LoVo (cell line): ENCODE results near the gene CAMSAP2.
"Not testable (repeated sequence)": the region's sequence is repeated elsewhere in the genome, so short reads cannot be mapped to it uniquely, and the experiment has no call there.

Experiments used
- DNase-seq: peaks from one replicate; pipeline ENCODE4 v3.0.0-alpha.2; 2016; ENCODE audit warnings: low spot score

CAMSAP2 gene

DNA sequence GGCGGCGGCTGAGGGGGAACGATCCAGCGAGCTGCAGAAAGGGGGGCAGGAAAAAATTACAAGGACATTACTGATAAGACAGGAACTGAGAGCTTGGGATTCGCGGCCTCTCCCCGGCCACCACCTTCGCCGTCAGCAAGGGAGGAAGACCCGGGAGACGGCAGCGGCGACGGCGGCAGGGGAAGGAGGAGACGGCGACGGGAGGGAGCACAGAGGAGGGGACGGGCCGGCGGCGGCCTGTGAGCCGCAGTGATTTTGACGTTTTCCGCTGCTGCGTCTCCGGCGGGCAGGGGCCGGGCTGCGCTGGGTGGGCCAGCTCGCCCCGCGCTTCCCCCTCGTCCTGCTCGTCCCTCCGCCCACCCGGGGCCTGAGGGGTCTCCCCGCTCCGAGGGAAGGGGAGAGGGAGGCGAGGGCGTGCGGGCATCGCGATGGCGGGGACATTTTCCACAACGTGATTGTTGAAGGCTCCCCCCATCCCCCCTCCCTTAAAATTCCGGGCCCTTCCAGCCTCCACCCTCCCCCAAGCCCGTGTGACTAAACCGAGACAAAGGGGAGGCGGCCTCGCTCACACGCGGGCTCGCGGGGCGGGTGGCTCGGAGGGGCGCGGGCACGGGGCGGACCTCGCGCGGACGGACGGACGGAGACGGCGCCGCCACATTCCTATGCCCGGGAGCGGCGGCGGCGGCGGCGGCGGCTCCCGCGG, 407 bp downstream of the CAMSAP2 start:
- peak; percentile 65 for DNase-seq

GRCh38 chr1:200739702-200740570, 1.2 kb downstream of the CAMSAP2 start:
- DNase-seq: peak; percentile 20

DNA sequence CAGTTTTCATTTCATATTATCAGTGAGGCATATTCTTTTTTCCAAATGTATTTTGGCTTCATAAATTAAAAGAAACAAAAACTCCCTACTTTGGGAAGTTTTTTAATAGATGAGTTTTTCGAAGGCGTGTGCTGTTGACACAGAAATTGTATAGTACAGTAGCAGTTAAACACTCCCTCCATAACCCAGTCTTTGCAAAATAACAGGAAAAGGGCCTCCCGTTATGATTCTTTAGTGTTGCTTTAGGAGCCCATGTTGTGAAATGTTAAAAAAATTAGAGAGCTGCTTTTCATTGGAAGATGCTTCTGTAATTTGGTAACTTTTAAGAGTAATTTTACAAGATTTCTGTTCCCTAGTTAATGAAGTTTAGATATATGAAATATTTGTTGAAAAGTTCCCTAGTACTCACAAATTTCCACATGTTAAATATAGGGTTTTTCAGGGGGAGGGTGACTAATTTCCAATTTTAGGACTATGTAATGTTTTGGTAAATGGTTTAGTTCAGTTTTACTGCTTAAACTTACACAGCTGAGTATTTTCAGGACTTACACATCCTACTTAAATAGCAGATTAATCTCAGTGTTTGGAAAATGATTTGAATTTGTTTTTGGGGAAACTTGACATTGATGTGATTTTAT, 2.0 kb downstream of the CAMSAP2 start:
- no peak for DNase-seq

DNA sequence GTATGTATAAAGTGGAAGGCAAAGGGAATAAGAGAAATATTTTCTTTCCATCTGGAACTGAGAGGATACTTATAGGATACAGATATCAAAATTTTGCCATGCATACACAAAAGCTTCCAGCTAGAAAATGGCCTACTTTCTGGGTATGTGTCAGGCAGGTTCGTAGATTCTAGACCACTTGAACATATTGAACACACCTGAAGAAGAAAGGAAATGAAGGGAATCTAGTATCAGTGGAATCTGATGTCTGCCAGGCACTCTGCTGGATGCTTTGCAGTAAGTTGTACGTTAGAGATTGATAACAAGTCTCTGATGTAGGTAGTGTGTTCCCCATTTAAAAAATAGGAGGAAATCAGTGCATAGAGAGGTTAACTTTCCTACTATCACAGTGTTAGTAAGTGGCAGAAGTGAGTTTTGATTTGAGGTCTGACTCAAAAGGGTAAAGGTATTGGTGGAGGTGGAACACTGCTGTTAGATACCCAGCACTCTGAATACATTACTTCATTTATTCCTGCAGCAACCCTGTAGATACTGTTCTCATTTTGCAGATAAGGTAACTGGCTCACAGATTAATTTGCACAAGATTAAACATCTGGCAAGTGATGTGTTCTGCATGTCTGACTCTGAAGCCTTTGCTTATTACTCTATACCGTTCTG, 3.0 kb downstream of the CAMSAP2 start:
- DNase-seq: no peak

DNA sequence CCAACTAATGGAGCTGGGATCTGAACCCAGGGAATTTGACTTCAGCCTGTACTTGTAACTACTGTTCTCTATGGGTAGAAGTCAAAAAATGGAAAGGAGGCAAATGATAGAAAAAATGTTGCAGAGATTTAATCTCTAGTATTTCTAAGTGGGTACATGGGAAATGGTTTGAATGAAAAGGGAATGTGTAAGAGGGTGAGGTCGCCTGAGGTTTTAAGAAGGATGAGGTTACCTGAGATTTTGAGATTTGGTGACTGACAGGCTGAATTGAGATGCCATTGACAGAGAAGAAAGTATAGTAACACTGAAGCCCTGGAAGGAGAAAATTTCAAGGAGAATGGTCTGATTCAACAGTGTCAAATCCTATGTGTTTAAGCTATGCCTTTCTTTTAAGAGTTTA, 5.5 kb downstream of the CAMSAP2 start:
- no peak for DNase-seq

GRCh38 chr1:200749090-200749489, 10.4 kb downstream of the CAMSAP2 start:
- no peak for DNase-seq

DNA sequence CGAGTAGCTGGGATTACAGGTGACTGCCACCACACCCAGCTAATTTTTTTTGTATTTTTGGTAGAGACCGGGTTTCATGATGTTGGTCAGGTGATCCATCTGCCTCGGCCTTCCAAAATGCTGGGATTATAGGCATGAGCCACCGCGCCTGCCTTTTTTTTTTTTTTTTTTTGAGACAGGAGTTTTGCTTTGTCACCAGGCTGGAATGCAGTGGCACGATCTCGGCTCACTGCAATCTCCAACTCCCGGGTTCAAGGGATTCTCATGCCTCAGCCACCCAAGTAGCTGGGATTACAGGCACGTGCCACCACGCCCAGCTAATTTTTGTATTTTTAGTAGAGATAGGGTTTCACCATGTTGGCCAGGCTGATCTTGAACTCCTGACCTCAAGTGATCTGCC, 12.1 kb downstream of the CAMSAP2 start:
- not testable (repeated sequence) for DNase-seq

DNA sequence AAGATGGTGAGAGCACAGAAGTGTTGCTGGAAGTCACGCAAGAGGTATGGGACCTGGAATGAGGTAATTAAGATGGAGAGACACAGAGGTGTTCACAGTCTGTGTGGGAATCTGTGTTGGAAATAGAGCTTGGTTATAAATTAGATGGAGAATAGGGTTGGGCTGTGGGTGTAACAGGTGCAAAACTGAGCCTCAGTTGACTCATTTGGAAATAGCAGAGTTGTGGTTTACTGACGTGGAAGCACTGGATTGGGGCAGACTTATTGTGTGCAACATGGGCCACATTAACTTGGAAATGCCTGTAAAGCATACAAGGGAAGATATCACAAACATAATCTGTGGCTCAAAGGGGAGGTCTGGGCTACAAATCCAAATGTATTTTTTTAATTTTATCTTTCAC, 13.0 kb downstream of the CAMSAP2 start:
- DNase-seq: no peak

DNA sequence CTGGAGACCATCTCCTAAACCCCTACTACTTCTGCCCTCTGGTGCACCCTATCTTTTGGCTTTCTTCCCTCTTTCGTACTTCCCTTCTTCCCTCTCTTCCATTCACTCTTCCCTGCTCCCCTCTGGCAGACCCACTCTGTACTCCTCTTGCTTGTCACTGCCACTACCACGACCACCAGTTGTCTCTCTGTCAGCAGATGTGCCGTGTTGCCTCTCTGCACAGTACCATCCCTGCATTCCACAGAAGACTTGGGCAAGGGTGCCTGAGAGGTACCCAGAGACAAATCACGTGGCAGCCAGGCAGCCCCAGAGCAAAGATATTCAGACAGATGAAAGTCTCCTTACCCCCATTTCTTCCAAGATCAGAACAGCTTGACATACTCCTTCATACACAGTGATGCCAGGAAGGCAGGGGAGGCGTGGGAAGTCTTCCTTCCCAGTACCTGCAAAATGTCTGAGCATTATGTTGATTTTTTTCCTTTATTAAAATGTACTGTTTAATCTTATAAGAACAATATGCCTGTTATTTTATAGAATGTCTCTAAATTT, 15.0 kb downstream of the CAMSAP2 start:
- DNase-seq: no peak

GRCh38 chr1:200755456-200755855, 16.8 kb downstream of the CAMSAP2 start:
- DNase-seq: no peak

DNA sequence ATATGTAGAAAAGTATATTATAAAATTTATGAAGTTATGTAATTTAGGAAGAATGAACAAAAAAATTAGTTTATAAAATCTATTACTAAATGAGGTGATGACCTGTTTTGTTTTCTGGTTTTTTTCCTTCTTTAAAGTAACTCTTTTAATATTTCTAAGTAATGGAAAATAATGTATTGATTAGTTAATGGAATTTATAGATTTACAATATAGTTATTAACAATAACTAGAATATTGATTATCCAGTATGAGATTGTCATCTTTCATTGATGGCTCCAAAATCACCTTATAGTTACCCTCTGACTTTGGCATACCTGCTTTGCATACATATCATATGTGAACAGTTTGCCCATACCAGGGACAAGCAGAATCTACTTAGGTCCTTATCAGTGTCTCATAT, 23.4 kb downstream of the CAMSAP2 start:
- no peak for DNase-seq

DNA sequence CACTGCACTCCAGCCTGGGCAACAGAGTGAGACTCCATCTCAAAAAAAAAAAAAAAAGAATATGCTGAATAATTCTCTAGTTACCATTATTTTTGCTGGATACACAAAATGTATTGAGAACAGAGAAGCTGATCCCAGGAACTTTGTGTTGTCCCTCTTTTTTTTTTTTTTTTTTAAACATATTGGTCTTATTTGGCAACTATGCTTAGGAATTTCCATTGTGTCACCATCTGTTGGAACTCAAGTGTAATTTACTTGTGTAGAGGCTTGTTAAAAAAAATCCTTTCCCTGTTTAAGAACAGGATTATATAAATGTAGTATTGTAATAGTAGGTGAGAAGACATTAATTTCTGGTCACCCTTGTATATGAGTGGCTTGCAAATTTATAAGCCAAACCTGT, 28.6 kb downstream of the CAMSAP2 start:
- no peak for DNase-seq

- DNase-seq: peak; percentile 65
Observed at GRCh38 chr1:200771625-200772555, 33.2 kb downstream of the CAMSAP2 start.

- no peak for DNase-seq
Observed at GRCh38 chr1:200774311-200774710, 35.6 kb downstream of the CAMSAP2 start.

DNA sequence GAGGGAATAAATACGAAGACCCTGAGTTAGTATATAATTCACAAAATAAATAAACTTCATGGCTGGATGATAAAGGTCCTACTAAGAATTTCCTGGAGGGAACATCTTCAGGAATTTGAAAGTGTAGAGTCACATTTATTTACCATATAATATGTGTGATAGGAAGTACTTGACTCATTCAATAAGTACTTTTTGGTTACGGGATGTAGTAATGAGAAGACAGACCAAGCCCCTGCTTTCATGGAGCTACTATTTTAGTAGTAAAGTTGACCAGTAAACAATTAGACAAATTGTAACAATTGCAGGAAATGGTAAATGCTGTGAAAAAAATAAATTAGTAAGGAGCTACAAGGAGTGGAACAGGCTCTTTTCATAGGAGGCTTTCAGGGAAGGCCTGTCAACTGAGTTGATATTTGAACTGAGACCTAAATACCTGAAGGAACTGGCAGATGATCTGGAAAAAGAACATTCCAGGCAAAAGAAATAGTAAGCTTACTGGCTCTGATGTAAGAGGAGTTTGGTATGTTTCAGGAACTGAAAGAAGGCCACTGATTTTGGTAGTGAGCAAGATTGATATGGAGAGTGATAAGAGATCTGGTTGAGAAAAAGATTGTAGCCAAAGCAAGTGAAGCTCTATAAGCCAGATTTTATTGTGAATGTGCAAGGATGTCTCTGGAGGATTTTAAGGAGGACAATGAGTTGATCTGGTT, 36.2 kb downstream of the CAMSAP2 start:
- no peak for DNase-seq

DNA sequence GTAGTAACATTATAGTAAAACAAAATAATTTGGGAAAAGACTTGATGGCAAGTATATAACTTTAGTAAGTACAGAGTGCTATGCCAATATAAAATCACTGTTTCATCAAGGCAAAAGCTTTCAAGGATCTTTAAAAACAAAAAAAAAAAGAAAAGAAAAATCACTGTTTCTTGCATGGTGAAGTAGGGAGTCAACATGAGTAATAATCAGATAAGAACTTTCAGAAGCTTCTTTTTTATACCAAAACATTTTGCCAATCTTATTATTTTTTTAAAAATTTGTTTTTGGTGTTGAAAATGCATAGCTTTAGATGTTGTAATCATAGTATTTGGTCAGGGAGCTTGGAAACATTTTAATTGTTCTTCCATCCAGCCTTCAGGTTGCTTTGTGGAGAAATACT, 37.2 kb downstream of the CAMSAP2 start:
- no peak for DNase-seq

DNA sequence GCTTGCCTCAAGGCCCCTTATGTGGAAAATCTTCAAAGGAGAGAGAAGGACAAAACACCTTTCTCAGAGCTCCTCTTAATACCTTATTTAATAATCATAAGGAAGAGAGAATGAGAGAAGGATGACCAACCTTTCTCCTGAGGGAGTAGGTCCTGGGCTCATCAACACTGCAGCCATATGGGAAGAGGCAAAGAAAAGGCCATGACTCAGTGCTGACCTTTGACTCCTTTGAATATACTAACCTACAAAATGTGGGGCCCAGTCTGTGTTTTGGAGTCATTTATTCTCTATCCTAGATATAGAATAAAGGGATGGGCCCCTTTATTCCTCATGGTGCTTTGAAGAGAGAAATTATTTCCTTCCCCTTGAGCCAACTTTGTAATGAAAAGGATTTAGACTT, 38.3 kb downstream of the CAMSAP2 start:
- peak; percentile 19 for DNase-seq

GRCh38 chr1:200778766-200779165, 40.1 kb downstream of the CAMSAP2 start:
- DNase-seq: no peak

GRCh38 chr1:200779326-200779725, 40.6 kb downstream of the CAMSAP2 start:
- DNase-seq: no peak
